LNCaP clone FGC (cell line): ENCODE data around the gene B4GALNT4.
"Not testable (repeated sequence)": the region's sequence is repeated elsewhere in the genome, so short reads cannot be mapped to it uniquely, and the experiment has no call there.

ENCODE experiments used
- DNase-seq: peaks from one replicate; pipeline ENCODE4 v3.0.0-alpha.2; 2011; ENCODE audit warnings: low read depth
- H3K4me3 ChIP-seq: 2 replicates; pipeline ENCODE4 v1.5.1; 2011; ENCODE audit warnings: mild to moderate bottlenecking, low read depth, low read length, control low read depth
- TF ChIP-seq, protein P1 (sequence below): IDR thresholded peaks from 2 replicates; pipeline ENCODE4 v1.5.1; 2012; ENCODE audit warnings: mild to moderate bottlenecking; ENCODE audit not compliant: control insufficient read depth, insufficient read depth; ENCODE audit errors: extremely low read depth

The B4GALNT4 gene

DNA sequence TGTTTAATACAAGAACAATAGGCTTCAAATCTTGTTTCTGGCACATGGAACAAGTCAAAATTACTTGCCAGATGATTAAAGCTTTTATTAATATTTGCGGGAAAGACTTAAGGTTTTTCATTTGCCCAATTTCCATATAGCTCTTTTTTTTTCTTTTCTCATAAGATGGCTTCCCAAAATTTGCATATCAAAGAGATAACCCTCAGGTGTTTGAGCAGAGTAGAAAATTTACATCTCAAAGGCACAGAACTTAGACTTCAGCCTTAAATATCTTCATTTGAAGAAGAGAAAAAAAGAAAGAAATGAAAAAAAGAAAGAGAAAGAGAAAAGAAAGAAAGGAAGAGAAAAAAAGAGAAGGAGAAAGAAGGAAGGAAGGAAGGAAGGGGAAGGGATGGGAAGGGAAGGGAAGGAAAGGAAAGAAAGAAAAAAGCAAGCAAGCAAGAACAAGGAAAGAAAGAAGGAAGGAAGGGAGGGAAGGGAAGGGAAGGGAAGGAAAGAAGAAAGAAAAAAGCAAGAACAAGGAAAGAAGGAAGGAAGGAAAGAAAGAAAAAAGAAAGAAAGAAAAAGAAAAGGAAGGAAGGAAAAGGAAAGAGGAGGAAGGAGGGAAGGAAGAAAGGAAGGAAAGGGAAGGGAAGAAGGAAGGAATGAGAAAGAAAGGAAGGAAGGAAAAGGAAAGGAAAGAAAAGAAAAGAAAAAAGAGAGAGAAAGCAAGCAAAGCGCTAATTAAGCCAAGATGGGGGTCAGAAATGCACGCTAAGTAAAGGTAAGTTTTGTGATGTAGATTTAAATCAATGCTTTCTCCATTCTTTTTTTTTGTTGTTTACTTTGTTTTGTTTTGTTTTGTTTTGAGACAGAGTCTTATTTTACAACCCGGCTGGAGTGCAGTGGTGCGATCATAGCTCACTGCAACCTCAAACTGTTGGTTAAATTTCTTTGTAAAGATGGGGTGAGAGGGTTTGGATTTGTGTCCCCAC, 28.5 kb upstream of the B4GALNT4 start:
- no peak overlapping the region for H3K4me3 ChIP-seq
- TF ChIP-seq, protein P1, sequence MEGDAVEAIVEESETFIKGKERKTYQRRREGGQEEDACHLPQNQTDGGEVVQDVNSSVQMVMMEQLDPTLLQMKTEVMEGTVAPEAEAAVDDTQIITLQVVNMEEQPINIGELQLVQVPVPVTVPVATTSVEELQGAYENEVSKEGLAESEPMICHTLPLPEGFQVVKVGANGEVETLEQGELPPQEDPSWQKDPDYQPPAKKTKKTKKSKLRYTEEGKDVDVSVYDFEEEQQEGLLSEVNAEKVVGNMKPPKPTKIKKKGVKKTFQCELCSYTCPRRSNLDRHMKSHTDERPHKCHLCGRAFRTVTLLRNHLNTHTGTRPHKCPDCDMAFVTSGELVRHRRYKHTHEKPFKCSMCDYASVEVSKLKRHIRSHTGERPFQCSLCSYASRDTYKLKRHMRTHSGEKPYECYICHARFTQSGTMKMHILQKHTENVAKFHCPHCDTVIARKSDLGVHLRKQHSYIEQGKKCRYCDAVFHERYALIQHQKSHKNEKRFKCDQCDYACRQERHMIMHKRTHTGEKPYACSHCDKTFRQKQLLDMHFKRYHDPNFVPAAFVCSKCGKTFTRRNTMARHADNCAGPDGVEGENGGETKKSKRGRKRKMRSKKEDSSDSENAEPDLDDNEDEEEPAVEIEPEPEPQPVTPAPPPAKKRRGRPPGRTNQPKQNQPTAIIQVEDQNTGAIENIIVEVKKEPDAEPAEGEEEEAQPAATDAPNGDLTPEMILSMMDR, result no peak
- no peak for DNase-seq

DNA sequence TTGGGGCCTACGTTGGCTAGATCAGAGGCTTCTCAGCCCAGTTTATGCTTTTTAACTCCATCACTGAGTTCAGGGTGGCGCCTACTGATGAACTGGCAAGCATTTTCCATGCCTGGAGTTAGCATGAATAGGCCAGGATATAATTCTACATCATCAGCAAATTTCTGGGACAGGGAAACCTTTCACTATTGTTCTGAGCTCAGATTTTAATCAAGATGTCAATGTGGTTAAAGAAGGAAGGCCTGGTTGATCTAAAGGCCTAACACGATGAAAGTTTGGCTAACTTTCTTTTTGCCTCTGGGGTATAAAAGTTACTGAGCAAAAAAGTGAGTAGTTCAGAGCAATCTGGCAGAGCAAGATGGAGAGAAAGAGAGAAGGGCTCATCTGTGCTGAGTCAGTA, 27.0 kb upstream of the B4GALNT4 start:
- TF ChIP-seq, protein P1, result no peak
- H3K4me3 ChIP-seq, result no peak overlapping the region
- no peak for DNase-seq

DNA sequence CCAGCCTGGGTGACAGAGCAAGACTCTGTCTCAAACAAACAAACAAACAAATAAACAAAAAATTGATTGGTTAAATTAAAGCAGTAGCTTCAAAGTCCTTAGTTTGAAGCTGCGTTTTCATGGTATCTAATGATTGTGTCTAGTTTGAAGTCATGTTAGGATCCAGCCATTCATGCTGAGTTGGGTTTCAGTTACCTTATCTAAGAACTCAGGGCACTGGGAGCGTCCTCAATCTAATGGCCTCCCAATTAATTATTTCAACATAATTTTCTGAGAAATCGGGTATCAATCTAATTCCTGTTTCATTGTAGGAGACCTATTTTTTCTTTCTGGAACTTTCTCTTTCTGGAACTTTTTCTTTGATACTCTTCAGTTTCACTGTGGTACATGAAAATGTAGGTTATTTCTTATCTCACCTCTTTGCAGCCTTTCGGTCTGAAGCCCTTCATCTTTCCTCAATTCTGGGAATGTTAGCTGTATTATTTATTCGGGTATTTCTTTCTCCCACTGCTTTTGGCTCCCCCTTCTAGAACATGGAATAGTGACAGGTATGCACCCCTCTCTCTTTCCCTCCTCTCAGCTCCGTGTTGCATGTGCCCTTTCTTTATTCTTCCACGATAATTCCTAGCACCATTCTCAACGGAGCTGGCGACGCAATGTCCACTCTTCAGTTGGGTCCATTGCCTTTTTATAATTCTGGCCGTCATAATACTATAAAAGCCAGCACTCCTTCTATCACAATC, 24.3 kb upstream of the B4GALNT4 start:
- H3K4me3 ChIP-seq, result no peak overlapping the region
- TF ChIP-seq, protein P1, result no peak
- no peak for DNase-seq

DNA sequence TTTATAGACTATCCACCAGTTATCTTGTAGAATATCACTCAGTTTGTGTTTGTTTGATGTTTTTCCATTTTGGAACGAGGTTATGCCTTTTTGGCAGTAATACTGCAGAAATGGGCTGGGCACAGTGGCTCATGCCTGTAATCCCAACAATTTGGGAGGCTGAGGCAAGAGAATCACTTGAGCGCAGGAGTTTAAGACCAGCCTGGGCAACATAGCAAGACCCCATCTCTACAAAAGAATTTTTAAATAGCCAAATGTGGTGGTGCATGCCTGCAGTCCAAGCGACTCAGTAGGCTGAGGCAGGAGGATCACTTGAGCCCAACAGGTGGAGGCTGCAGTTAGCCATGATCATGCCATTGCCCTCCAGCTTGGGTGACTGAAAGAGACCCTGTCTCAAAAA, 22.8 kb upstream of the B4GALNT4 start:
- DNase-seq, result no peak
- TF ChIP-seq, protein P1, result no peak
- H3K4me3 ChIP-seq, result no peak overlapping the region

DNA sequence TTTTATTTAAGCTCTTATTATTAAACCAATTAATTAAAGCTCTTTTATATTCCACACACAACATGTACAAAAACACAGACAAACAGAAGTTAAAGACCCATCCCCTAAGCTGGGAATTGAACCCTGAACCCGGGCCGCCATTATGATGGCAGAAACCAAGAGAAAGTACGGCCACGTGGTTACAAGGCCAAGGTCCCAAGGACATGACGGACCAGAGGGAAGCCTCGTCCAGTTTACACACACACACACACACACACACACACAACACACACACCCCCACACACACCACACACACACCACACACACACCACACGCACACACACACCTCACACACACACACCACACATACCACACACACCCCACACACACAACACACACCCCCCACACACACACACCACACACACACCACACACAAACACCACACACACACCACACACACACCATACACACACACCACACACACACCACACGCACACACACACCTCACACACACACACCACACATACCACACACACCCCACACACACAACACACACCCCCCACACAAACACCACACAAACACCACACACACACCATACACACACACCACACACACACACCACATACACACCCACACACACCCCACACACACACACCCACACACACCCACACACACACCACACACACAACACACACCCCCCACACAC, 19.9 kb upstream of the B4GALNT4 start:
- not testable (repeated sequence) for H3K4me3 ChIP-seq, DNase-seq

DNA sequence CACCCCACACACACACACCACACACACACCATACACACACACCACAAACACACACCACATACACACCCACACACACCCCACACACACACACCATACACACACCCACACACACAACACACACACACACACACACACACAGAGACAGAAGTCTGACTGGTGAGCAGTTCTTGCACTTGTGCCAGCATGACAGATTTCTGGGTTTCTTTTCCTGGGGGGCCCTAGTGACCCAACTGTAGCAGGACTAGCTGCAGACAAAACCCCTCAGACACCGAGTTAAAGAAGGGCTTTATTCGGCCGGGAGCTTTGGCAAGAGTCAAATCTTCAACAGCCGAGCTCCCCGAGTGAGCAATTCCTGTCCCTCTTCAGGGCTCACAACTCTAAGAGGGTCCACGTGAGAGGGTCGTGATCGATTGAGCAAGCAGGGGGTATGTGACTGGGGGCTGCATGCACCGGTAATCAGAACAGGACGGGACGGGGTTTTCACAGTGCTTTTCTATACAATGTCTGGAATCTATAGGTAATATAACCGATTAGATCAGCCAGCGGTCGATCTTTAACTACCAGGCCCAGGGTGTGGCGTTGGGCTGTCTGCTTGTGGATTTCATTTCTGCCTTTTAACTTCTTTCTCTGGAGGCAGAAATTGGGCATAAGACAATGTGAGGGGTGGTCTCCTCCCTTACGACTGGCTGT, 19.1 kb upstream of the B4GALNT4 start:
- not testable (repeated sequence) for H3K4me3 ChIP-seq, DNase-seq

DNA sequence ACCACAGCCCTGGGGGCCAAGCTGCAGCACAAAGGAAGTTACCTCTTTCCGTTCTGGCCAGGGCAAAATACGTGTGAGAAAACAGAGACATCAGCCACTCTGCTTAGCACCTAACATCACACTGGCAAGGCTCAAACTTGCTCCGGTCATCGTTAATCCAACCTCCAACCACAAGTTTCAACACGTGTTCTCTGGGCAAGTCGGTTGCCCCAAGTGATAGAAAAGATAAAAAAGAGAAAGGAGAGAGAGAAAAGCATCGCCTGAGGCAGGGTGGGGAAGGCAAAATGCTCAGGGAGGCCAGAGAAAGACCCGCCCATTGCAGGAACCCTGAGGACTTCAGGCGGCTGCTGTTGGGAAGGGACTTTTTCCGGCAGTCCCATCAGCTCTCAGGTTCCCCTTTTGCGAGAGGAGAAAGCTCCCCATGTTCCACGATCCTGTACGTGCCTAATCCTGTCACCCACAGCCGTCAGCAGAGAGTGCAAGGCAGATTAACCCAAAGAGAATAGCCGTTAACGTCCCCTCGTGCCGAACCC, 18.5 kb upstream of the B4GALNT4 start:
- TF ChIP-seq, protein P1, result no peak
- DNase-seq, result no peak
- H3K4me3 ChIP-seq, result no peak overlapping the region
